GM06990 (cell line): ENCODE results near the gene STAT5A.

Experiments used
- DNase-seq: peaks from one replicate; pipeline ENCODE4 v3.0.0-alpha.2; 2011; ENCODE audit not compliant: insufficient read length; ENCODE audit errors: extremely low read depth
- H3K27me3 ChIP-seq: replicated peaks from 2 replicates; pipeline ENCODE4 v1.6.0; 2011; ENCODE audit warnings: low read length; ENCODE audit not compliant: control insufficient read depth, insufficient read depth
- H3K36me3 ChIP-seq: 2 replicates; pipeline ENCODE4 v1.5.1; 2011; ENCODE audit warnings: low read length; ENCODE audit not compliant: control insufficient read depth, insufficient read depth
- H3K4me3 ChIP-seq: replicated peaks from 2 replicates; pipeline ENCODE4 v1.5.1; 2011; ENCODE audit warnings: low read depth, mild to moderate bottlenecking, control low read depth, low read length
- TF ChIP-seq, protein P1 (sequence below): IDR thresholded peaks from 2 replicates; pipeline ENCODE4 v1.5.1; 2011; ENCODE audit warnings: low read length, control low read depth, mild to moderate bottlenecking, inconsistent platforms; ENCODE audit not compliant: insufficient read depth, poor library complexity, severe bottlenecking

STAT5A gene

DNA sequence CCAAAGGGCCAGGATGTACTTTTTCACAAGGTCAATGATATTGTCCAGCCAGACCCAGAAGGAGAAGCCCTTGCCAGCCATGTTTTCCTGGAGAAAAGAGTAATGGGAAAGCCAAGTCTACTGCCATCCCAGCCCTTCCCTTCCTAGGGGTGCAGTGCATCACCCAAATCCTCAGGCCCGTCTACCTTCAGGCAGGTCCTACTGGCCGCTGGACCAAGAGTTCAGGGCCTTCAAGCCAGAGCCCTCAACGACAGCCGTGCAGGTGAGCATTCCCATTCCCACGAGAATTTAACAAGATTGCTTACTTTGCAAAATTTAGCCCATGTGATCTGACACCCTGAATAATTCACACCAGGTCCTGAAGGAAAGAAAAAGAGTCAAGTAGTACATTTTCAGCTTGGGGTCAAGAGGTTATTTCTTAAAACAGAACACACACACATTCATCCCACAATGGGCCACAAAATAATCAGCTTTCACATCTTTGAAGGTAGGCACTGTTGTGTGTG is 35.0 kb downstream of the STAT5A start:
- H3K27me3 ChIP-seq: no peaks in the 10 kb centered on the region
- DNase-seq: no peak
- H3K36me3 ChIP-seq: peaks cover 14% of the 10 kb centered on the region
- TF ChIP-seq, protein P1, sequence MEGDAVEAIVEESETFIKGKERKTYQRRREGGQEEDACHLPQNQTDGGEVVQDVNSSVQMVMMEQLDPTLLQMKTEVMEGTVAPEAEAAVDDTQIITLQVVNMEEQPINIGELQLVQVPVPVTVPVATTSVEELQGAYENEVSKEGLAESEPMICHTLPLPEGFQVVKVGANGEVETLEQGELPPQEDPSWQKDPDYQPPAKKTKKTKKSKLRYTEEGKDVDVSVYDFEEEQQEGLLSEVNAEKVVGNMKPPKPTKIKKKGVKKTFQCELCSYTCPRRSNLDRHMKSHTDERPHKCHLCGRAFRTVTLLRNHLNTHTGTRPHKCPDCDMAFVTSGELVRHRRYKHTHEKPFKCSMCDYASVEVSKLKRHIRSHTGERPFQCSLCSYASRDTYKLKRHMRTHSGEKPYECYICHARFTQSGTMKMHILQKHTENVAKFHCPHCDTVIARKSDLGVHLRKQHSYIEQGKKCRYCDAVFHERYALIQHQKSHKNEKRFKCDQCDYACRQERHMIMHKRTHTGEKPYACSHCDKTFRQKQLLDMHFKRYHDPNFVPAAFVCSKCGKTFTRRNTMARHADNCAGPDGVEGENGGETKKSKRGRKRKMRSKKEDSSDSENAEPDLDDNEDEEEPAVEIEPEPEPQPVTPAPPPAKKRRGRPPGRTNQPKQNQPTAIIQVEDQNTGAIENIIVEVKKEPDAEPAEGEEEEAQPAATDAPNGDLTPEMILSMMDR: no peak
- no peak overlapping the region for H3K4me3 ChIP-seq

GRCh38 chr17:42325026-42325425 is 36.7 kb downstream of the STAT5A start:
- Histone ChIP-seq H3K4me3 (no peak overlapping the region), H3K27me3 (no peaks in the 10 kb centered on the region), H3K36me3 (peaks cover 19% of the 10 kb centered on the region)
- no peak for DNase-seq
- TF ChIP-seq, protein P1: no peak

DNA sequence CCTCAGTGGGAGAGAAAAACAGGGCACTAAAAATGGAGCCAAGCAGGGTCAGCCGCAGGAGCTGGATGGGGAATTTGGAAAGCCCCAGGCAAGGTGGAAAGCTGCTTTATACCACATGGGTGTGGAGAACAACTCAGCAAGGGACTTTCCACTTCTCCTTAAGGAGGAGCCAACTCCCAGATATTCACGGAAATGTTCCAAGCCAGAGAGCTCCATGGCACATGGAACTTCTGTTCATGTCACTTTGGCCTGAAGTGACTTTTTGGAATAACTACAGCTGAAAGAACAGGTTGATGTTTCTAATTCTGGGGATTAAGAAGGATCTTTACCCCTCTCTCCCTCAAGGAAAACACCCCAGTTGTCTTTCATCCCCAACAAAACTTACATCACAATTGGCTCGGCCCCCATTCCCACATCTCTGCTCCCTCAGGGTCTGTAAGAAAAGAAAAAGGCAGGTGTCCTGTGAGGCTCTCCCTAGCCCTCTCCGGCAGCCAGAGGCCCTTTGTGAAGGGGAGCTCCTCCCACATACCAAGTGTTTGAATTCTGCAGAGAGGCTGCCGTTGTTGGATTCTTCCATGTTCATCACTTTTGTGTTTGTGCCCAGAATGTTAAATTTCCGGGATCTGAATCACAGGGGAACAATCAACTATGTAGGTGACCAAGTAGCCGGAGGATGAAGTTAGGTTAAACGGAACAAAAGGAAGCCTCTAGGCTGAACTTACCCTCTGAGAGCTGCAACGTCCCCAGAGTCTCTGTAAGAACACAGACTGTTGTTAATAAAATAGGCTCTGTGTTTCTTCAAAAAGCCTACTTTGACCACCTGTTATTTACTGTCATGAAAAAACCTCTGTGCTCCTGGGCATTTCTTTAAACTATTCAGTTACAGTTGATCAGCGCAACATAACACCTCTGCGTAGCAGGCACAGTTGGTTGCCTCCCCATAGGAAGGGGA is 41.0 kb downstream of the STAT5A start:
- no peaks in the 10 kb centered on the region for H3K27me3 ChIP-seq
- TF ChIP-seq, protein P1: no peak
- no peak overlapping the region for H3K4me3 ChIP-seq
- DNase-seq: no peak
- peaks cover 16% of the 10 kb centered on the region for H3K36me3 ChIP-seq

GRCh38 chr17:42333053-42333452 is 44.8 kb downstream of the STAT5A start:
- Histone ChIP-seq H3K27me3 (no peaks in the 10 kb centered on the region), H3K4me3 (no peak overlapping the region), H3K36me3 (peaks cover 11% of the 10 kb centered on the region)
- TF ChIP-seq, protein P1: no peak
- DNase-seq: no peak

GRCh38 chr17:42334677-42335076 is 46.4 kb downstream of the STAT5A start:
- TF ChIP-seq, protein P1: no peak
- Histone ChIP-seq H3K4me3 (no peak overlapping the region), H3K27me3 (no peaks in the 10 kb centered on the region), H3K36me3 (peaks cover 11% of the 10 kb centered on the region)
- no peak for DNase-seq
